Naive thymus-derived CD4-positive, alpha-beta T cell (primary cell): ENCODE results near the gene OTP. TPM values are rescaled to one million over a fixed set of nuclear protein-coding genes. Genes with fewer than 3 reads are reported as not detected.

ENCODE experiments used
- ATAC-seq: fragments of 150-1000 bp; cut with Tn5 transposase; 2 replicates; pipeline ENCODE4 v1.10.0; 2021; ENCODE audit warnings: mild to moderate bottlenecking, moderate library complexity
- CTCF ChIA-PET: fragments of 350-600 bp; sonication (Branson Sonifier 250); formaldehyde crosslinking; loops from one replicate; lab custom pipeline; 2021; ENCODE audit warnings: antibody characterized with exemption; lab: Charles Lee
- POLR2A ChIA-PET: fragments of 350-600 bp; sonication (Branson Sonifier 250); formaldehyde crosslinking; loops from one replicate; lab custom pipeline; 2021; ENCODE audit warnings: antibody characterized with exemption, inconsistent platforms; lab: Charles Lee
- DNase-seq, 9 donors: peaks; one replicate each; pipeline versions ENCODE4 v3.0.0 to v3.0.0-alpha.2; 2020 to 2022; ENCODE audit warnings: mixed read lengths in 1 of 9
- H3K27ac ChIP-seq: one replicate; pipeline ENCODE4 v1.7.0; 2013; ENCODE audit warnings: mild to moderate bottlenecking, low read depth, low read length, moderate library complexity
- H3K27me3 ChIP-seq, 2 donors: one replicate each; pipeline ENCODE4 v1.7.0; 2013; ENCODE audit warnings: low read length in 2 of 2, mild to moderate bottlenecking in 2 of 2, moderate library complexity in 2 of 2; ENCODE audit not compliant: control insufficient read depth in 2 of 2, insufficient read depth in 2 of 2
- H3K36me3 ChIP-seq, 3 experiments: 1 replicate in 2 of 3; 2 replicates in 1 of 3; pipeline ENCODE4 v1.7.0; 2013; ENCODE audit warnings: low read length in 3 of 3, mild to moderate bottlenecking in 3 of 3, moderate library complexity in 1 of 3; ENCODE audit not compliant: insufficient read depth in 3 of 3, control insufficient read depth in 2 of 3
- H3K4me1 ChIP-seq, 2 donors: one replicate each; pipeline ENCODE4 v1.7.0; 2013; ENCODE audit warnings: low read length in 2 of 2, mild to moderate bottlenecking in 2 of 2, moderate library complexity in 1 of 2; ENCODE audit not compliant: control insufficient read depth in 2 of 2, insufficient read depth in 2 of 2
- H3K4me3 ChIP-seq: 2 replicates; pipeline ENCODE4 v1.7.0; 2013; ENCODE audit warnings: mild to moderate bottlenecking, low read length
- H3K9me3 ChIP-seq, 3 experiments: 1 replicate in 2 of 3; 2 replicates in 1 of 3; pipeline ENCODE4 v1.7.0; 2013; ENCODE audit warnings: low read length in 3 of 3; ENCODE audit not compliant: control insufficient read depth in 2 of 3
- H3K27ac Mint-ChIP-seq, 9 donors: one replicate each; pipeline ENCODE4 v1.8.0; 2020 to 2022; ENCODE audit warnings: mixed read lengths in 9 of 9, mild to moderate bottlenecking in 8 of 9, moderate library complexity in 5 of 9, inconsistent platforms in 2 of 9
- H3K27me3 Mint-ChIP-seq, 5 donors: one replicate each; pipeline ENCODE4 v1.8.0; 2021 to 2022; ENCODE audit warnings: mixed read lengths in 5 of 5, mild to moderate bottlenecking in 1 of 5
- H3K36me3 Mint-ChIP-seq, 5 donors: one replicate each; pipeline ENCODE4 v1.8.0; 2020 to 2022; ENCODE audit warnings: mixed read lengths in 5 of 5, mild to moderate bottlenecking in 3 of 5, inconsistent platforms in 1 of 5
- H3K4me1 Mint-ChIP-seq, 7 donors: one replicate each; pipeline ENCODE4 v1.8.0; 2020 to 2022; ENCODE audit warnings: mixed read lengths in 7 of 7, mild to moderate bottlenecking in 3 of 7, inconsistent platforms in 1 of 7
- H3K4me3 Mint-ChIP-seq, 10 donors: one replicate each; pipeline ENCODE4 v1.8.0; 2020 to 2022; ENCODE audit warnings: mild to moderate bottlenecking in 10 of 10, mixed read lengths in 10 of 10, moderate library complexity in 6 of 10, inconsistent platforms in 2 of 10
- H3K9me3 Mint-ChIP-seq, 11 donors: one replicate each; pipeline ENCODE4 v1.8.0; 2020 to 2022; ENCODE audit warnings: mixed read lengths in 11 of 11, mild to moderate bottlenecking in 4 of 11, inconsistent platforms in 1 of 11, moderate library complexity in 1 of 11
- intact Hi-C, 2 donors: fragments of 100-400 bp; cut with micrococcal nuclease; formaldehyde crosslinking; loops; one replicate each; pipeline ENCODE4 v1.15.1; 2023
- polyA plus RNA-seq, 2 donors: library from polyadenylated mRNA; unstranded; fragments of 300-500 nt; fragmentation: Illumina TruSeq; gene quantifications; one replicate each; pipeline ENCODE4 v1.2.3, GENCODE V29; 2021
- total RNA-seq, 6 experiments: library from RNA in 5 of 6; stranded (reverse) in 5 of 6; gene quantifications; 1 replicate in 5 of 6; 2 replicates in 1 of 6; pipeline ENCODE4 v1.2.3 and lab custom pipeline; 2021 to 2026

Gene OTP
- total and polyA plus RNA-seq, 7 experiments from 2014 or later = not detected

DNA sequence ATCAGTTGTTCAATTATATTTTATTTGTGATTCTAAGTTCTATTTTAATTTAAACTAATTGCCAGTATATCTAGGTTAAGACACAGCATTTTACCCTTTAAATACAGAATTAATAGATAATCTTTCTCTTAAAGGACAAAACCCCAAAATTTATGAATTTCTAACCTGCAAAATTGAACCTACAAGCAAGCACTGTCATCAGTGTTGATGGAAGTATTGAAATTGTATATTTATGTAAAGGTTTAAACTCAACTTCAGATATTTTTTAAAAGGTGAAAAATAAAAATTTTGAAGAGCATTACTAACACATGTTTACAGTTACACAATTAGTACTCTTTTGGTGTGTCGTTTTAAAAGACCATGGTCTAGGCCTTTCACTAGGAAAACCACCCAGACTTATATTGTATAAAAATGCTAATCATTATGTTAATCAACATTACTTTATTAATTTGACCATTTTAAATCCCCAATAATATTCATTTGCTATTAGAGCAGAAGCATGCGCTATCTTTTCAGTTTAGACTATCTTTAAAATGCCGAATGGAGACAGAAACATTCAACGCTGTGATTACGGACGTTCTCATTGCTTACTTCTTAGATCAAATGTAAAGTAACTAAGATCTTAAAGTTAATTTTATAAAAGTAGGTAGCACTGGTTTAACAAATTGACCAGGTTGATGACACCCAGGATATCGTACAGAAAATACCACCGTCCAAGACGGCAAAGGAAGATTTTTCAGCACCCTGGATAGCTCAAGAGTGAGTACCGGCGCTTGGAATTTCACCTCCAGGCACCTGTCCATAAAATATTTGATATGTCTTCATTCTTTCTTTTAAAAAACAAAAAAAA, 3.2 kb downstream of the OTP start:
- Mint-ChIP-seq H3K27ac (no peak overlapping the region), H3K4me1 (peaks cover 14 to 49% (median 36%) of the 10 kb centered on the region in 7 donors), H3K9me3 (peaks cover 0 to 63% (median 23%) of the 10 kb centered on the region in 11 donors), H3K27me3 (peaks cover 74 to 88% (median 78%) of the 10 kb centered on the region in 5 donors), H3K4me3 (no peak overlapping the region), H3K36me3 (peaks cover 0 to 16% (median 7%) of the 10 kb centered on the region in 5 donors)
- no peak for DNase-seq
- CTCF ChIA-PET = no interaction called here
- ATAC-seq = no peak
- Histone ChIP-seq H3K4me1 (peaks cover 0 to 8% of the 10 kb centered on the region in 2 donors), H3K4me3 (no peak overlapping the region), H3K27me3 (peaks cover 49 to 88% of the 10 kb centered on the region in 2 donors), H3K9me3 (peaks cover 0 to 14% (median 0%) of the 10 kb centered on the region in 3 experiments), H3K36me3 (no peaks in the 10 kb centered on the region), H3K27ac (no peak overlapping the region)
- POLR2A ChIA-PET = no interaction called here
- intact Hi-C loops = no loop called here

DNA sequence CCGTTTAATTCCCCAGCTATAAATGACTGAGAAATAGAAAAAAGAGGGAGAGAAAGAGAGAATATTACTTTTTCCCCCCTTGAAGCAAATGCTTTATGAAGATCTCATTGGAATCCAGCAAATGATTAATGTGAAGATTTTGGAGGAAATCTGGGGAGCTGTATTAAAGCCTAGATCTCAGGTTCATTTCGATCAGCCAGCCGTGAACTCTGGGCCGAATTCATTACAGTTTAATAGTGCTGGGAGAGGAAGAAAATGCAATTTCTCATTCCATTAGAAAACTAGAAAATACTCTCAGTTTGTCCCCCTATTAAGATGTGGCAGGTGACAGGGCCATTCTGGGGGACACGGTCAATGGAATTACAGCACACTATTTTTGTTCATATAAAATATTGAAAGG, 4.8 kb downstream of the OTP start:
- peaks cover 0 to 14% (median 0%) of the 10 kb centered on the region in 3 experiments for H3K9me3 ChIP-seq
- ChIA-PET POLR2A (interaction anchor here (0.6 kb wide), 1 partner anchor 230 kb away, joined by 3 read pairs; no protein-coding TSS in a partner anchor), CTCF (interaction anchor here (0.7 kb wide), 1 partner anchor 212 kb away, joined by 5 read pairs; no protein-coding TSS in a partner anchor)
- H3K4me1 Mint-ChIP-seq = peaks cover 22 to 46% (median 37%) of the 10 kb centered on the region in 7 donors
- ATAC-seq = no peak
- no peak for DNase-seq
- H3K4me1 ChIP-seq = peaks cover 0 to 8% of the 10 kb centered on the region in 2 donors
- H3K27me3 Mint-ChIP-seq = peaks cover 68 to 88% (median 74%) of the 10 kb centered on the region in 5 donors
- no peak overlapping the region for H3K27ac Mint-ChIP-seq
- H3K36me3 Mint-ChIP-seq = peaks cover 0 to 23% (median 8%) of the 10 kb centered on the region in 5 donors
- H3K27ac ChIP-seq = no peak overlapping the region
- peaks cover 0 to 61% (median 30%) of the 10 kb centered on the region in 11 donors for H3K9me3 Mint-ChIP-seq
- H3K36me3 ChIP-seq = no peaks in the 10 kb centered on the region
- intact Hi-C loops = no loop called here
- no peak overlapping the region for H3K4me3 ChIP-seq
- peaks cover 44 to 83% of the 10 kb centered on the region in 2 donors for H3K27me3 ChIP-seq
- H3K4me3 Mint-ChIP-seq = no peak overlapping the region

DNA sequence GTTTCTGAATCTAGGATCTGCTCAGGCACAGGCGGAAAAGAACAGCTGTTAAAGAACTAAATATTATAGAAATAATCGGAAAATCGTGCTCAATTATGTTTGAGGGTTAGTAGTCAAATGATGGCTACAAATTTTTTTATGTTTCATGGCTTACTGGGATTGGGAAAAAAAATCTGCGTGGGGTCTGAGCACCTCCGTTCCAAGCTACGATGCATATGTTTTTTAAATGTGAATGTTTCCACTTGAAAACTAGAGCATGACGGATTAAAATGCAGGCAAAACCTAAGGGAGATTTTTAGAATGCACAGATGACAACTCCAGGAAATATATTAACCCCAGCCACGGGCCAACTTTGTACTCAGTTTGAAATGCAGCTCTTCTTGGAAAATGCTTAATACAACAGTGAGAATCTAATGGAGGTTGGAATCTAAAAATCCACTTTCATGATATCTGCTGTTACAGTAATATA, 5.3 kb downstream of the OTP start:
- Histone ChIP-seq H3K4me3 (no peak overlapping the region), H3K36me3 (no peaks in the 10 kb centered on the region), H3K4me1 (peaks cover 0 to 8% of the 10 kb centered on the region in 2 donors), H3K27ac (no peak overlapping the region), H3K27me3 (peaks cover 44 to 84% of the 10 kb centered on the region in 2 donors), H3K9me3 (peaks cover 0 to 16% (median 0%) of the 10 kb centered on the region in 3 experiments)
- Mint-ChIP-seq H3K36me3 (peaks cover 0 to 23% (median 8%) of the 10 kb centered on the region in 5 donors), H3K4me1 (peaks cover 24 to 48% (median 35%) of the 10 kb centered on the region in 7 donors), H3K27me3 (peaks cover 70 to 87% (median 76%) of the 10 kb centered on the region in 5 donors), H3K9me3 (peaks cover 0 to 66% (median 33%) of the 10 kb centered on the region in 11 donors), H3K4me3 (peak overlapping the region in 1 of 10 donors; percentile 63), H3K27ac (peak overlapping the region in 3 of 9 donors; percentile 24 to 50 (median 40))
- DNase-seq = no peak
- ChIA-PET POLR2A (interaction anchor here (0.6 kb wide), 1 partner anchor 229 kb away, joined by 3 read pairs; no protein-coding TSS in a partner anchor), CTCF (interaction anchor here (0.7 kb wide), 1 partner anchor 212 kb away, joined by 5 read pairs; no protein-coding TSS in a partner anchor)
- no peak for ATAC-seq
- intact Hi-C loops = no loop called here

DNA sequence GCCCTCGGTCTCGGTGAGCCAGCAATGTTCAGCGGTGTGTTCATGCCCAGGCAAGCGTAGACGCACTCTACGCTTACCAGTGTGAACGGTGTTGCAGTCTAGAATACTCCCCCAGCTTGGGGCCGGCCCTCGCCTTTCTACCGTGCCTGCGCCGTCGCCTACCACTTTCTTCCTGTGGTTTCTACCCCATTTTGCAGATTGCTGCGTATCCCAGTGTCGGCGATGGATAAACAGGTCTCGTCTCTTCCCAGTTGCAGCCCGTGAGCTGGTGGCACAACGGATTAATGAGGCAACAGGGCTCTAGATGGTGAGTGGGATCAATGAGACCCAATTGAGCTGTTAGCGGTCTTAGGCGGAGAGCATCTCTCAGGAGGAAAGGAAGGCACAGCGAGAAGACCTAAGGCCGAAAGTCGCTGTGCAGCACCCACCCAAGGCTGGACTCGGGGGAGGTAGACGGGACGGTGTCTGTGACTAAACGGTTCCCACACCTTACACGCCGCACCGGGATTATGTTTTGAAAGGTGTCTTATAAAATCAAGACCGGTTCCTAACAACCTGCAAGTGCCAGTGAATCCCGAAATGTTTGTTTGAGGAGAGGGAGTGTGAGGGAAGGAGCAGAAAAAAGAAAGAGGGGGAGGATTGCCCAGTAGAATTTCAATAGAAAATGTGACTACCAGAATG, 5.8 kb downstream of the OTP start:
- DNase-seq = no peak
- Mint-ChIP-seq H3K4me3 (peak overlapping the region in 6 of 10 donors; percentile 9 to 63 (median 19)), H3K9me3 (peaks cover 0 to 64% (median 31%) of the 10 kb centered on the region in 11 donors), H3K27ac (peak overlapping the region in 4 of 9 donors; percentile 26 to 62 (median 45)), H3K27me3 (peaks cover 65 to 84% (median 73%) of the 10 kb centered on the region in 5 donors), H3K36me3 (peaks cover 0 to 20% (median 6%) of the 10 kb centered on the region in 5 donors), H3K4me1 (peaks cover 20 to 44% (median 31%) of the 10 kb centered on the region in 7 donors)
- ATAC-seq = no peak
- Histone ChIP-seq H3K4me3 (no peak overlapping the region), H3K27ac (no peak overlapping the region), H3K36me3 (no peaks in the 10 kb centered on the region), H3K27me3 (peaks cover 44 to 84% of the 10 kb centered on the region in 2 donors), H3K9me3 (peaks cover 0 to 22% (median 0%) of the 10 kb centered on the region in 3 experiments), H3K4me1 (peaks cover 0 to 8% of the 10 kb centered on the region in 2 donors)
- ChIA-PET POLR2A (no interaction called here), CTCF (no interaction called here)
- intact Hi-C loops = no loop called here

DNA sequence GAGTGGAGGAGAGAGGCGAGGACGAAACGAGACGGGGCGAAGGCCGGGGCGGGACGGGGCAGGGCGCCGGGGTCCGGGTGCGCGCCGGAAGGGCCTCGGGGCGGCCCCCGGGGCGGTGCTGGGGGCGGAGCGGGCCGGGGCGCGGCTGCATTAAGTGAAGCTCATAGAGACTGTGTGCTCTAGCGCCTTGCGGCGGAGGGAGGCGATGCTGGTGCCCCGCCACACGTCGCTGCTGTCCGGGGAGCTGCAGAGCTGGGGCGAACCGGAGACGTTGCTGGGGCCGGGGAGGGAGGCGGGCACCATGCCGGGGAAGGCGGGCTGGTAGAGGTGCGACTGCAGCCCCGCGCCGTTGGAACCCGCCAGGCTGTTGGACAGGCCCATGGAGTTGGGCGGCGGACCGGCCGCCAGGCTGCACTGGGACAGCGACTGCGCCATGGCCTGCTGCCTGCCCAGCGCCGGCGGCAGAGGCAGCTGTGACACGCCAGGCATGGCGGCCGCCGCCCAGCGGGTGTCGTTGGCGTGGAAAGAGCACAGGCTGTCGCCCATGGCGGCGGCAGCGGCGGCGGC, 8.3 kb downstream of the OTP start:
- peaks cover 19 to 71% of the 10 kb centered on the region in 2 donors for H3K27me3 ChIP-seq
- ATAC-seq = peak; percentile 76
- Mint-ChIP-seq H3K4me1 (peaks cover 16 to 33% (median 25%) of the 10 kb centered on the region in 7 donors), H3K27me3 (peaks cover 66 to 84% (median 73%) of the 10 kb centered on the region in 5 donors), H3K4me3 (peak overlapping the region; percentile 63 to 86 (median 80)), H3K36me3 (peaks cover 3 to 14% (median 6%) of the 10 kb centered on the region in 5 donors), H3K9me3 (peaks cover 0 to 68% (median 25%) of the 10 kb centered on the region in 11 donors), H3K27ac (no peak overlapping the region)
- H3K4me3 ChIP-seq = peak overlapping the region; percentile 19
- H3K9me3 ChIP-seq = peaks cover 0 to 17% (median 0%) of the 10 kb centered on the region in 3 experiments
- H3K4me1 ChIP-seq = peaks cover 0 to 8% of the 10 kb centered on the region in 2 donors
- no peaks in the 10 kb centered on the region for H3K36me3 ChIP-seq
- H3K27ac ChIP-seq = no peak overlapping the region
- POLR2A ChIA-PET = no interaction called here
- CTCF ChIA-PET = no interaction called here
- intact Hi-C loops = loop anchor here (2.0 kb wide), 1 partner anchor 15 kb away; no protein-coding TSS in a partner anchor
- peak in 2 of 9 donors; percentile 22 to 46 for DNase-seq
